HepG2 (cell line): ENCODE data around the gene NKD1. TPM values are rescaled to one million over a fixed set of nuclear protein-coding genes. Genes with fewer than 3 reads are reported as not detected.

ENCODE experiments used
- E2F1 ChIP-seq: sonication (generic); formaldehyde crosslinking; IDR thresholded peaks from 2 replicates; pipeline ENCODE4 v1.5.0; 2020; ENCODE audit warnings: missing genetic modification reagents
- HDAC2 ChIP-seq: sonication (generic); formaldehyde crosslinking; IDR thresholded peaks from 2 replicates; pipeline ENCODE4 v1.4.0; 2020; ENCODE audit warnings: missing genetic modification reagents
- HMGA1 ChIP-seq: sonication (generic); formaldehyde crosslinking; conservative IDR thresholded peaks from 2 replicates; pipeline ENCODE4 v1.4.0; 2020; ENCODE audit warnings: missing genetic modification reagents
- KDM3A ChIP-seq: IDR thresholded peaks from 2 replicates; pipeline ENCODE4 v1.6.1; 2018; ENCODE audit warnings: low read depth, missing compliant biosample characterization
- MIXL1 ChIP-seq: IDR thresholded peaks from 2 replicates; pipeline ENCODE4 v1.6.1; 2016
- MTF2 ChIP-seq: sonication (generic); formaldehyde crosslinking; IDR thresholded peaks from 2 replicates; pipeline ENCODE4 v1.5.0; 2020; ENCODE audit warnings: missing genetic modification reagents, borderline replicate concordance
- RBFOX2 ChIP-seq: fragments of 200-400 bp; formaldehyde crosslinking; IDR thresholded peaks from 2 replicates; pipeline ENCODE4 v1.6.1; 2017; ENCODE audit warnings: low read depth, mild to moderate bottlenecking, low read length
- RCOR2 ChIP-seq: IDR thresholded peaks from 2 replicates; pipeline ENCODE4 v1.6.1; 2016; ENCODE audit warnings: missing biosample characterization, missing genetic modification reagents
- RELA ChIP-seq: sonication (generic); formaldehyde crosslinking; IDR thresholded peaks from 2 replicates; pipeline ENCODE4 v1.4.0; 2020; ENCODE audit warnings: missing genetic modification reagents
- TSC22D2 ChIP-seq: sonication (generic); formaldehyde crosslinking; IDR thresholded peaks from 2 replicates; pipeline ENCODE4 v1.5.1; 2020; ENCODE audit warnings: missing genetic modification reagents, mild to moderate bottlenecking, borderline replicate concordance
- XBP1 ChIP-seq: sonication (generic); formaldehyde crosslinking; IDR thresholded peaks from 2 replicates; pipeline ENCODE4 v1.5.0; 2020; ENCODE audit warnings: missing genetic modification reagents
- ZMYM2 ChIP-seq: sonication (generic); formaldehyde crosslinking; IDR thresholded peaks from 2 replicates; pipeline ENCODE4 v1.8.0; 2022; ENCODE audit warnings: mild to moderate bottlenecking, missing genetic modification reagents
- ZNF121 ChIP-seq: sonication (generic); formaldehyde crosslinking; IDR thresholded peaks from 2 replicates; pipeline ENCODE4 v1.5.0; 2020; ENCODE audit warnings: mild to moderate bottlenecking, missing genetic modification reagents
- ZNF160 ChIP-seq: sonication (generic); formaldehyde crosslinking; IDR thresholded peaks from 2 replicates; pipeline ENCODE4 v1.8.0; 2022; ENCODE audit warnings: mild to moderate bottlenecking, inconsistent platforms, missing genetic modification reagents
- ZNF205 ChIP-seq: IDR thresholded peaks from 2 replicates; pipeline ENCODE4 v1.6.1; 2018; ENCODE audit warnings: missing biosample characterization, missing genetic modification reagents
- ZNF263 ChIP-seq: sonication (generic); formaldehyde crosslinking; IDR thresholded peaks from 2 replicates; pipeline ENCODE4 v1.4.0; 2020; ENCODE audit warnings: missing genetic modification reagents
- ZNF549 ChIP-seq: sonication (generic); formaldehyde crosslinking; IDR thresholded peaks from 2 replicates; pipeline ENCODE4 v1.5.0; 2020; ENCODE audit warnings: missing genetic modification reagents
- ZNF570 ChIP-seq: sonication (generic); formaldehyde crosslinking; IDR thresholded peaks from 2 replicates; pipeline ENCODE4 v1.4.0; 2020; ENCODE audit warnings: mild to moderate bottlenecking, missing genetic modification reagents, borderline replicate concordance
- ZNF598 ChIP-seq: sonication (generic); formaldehyde crosslinking; IDR thresholded peaks from 2 replicates; pipeline ENCODE4 v1.5.1; 2020; ENCODE audit warnings: mild to moderate bottlenecking, missing genetic modification reagents, borderline replicate concordance
- ZNF749 ChIP-seq: sonication (generic); formaldehyde crosslinking; IDR thresholded peaks from 2 replicates; pipeline ENCODE4 v1.8.0; 2022; ENCODE audit warnings: mild to moderate bottlenecking, missing genetic modification reagents, moderate library complexity, borderline replicate concordance
- polyA plus RNA-seq, 8 experiments: library from polyadenylated mRNA; depleted of rRNA in 3 of 8; stranded (reverse) in 7 of 8; unstranded in 1 of 8; fragments of >200 nt; fragmentation: Illumina TruSeq in 4 of 8; extraction: Trizol in 4 of 8; gene quantifications; 2 replicates each; pipeline versions ENCODE4 v1.2.1 to v1.2.3, GENCODE V29; 2011 to 2016; ENCODE audit warnings: low read depth in 4 of 8, missing spikeins in 1 of 8, mixed read lengths in 1 of 8; ENCODE audit not compliant: insufficient read depth in 1 of 8
- total RNA-seq, 5 experiments: library from RNA; depleted of rRNA; stranded (reverse); fragments of >200 nt; fragmentation: Illumina TruSeq; extraction: Trizol; gene quantifications; 2 replicates each; pipeline ENCODE4 v1.2.3, GENCODE V29; 2016; ENCODE audit warnings: low read depth in 1 of 5
- TF ChIP-seq, protein P1 (sequence below), 2 experiments: fragments of 450-650 bp in 1 of 2; sonication (generic) in 1 of 2; formaldehyde crosslinking in 1 of 2; IDR thresholded peaks; 2 replicates each; pipeline versions ENCODE4 v1.6.1 to v1.8.0; 2016 to 2022; ENCODE audit warnings: antibody characterized with exemption in 1 of 2, mild to moderate bottlenecking in 1 of 2, missing genetic modification reagents in 1 of 2

NKD1 gene
- total and polyA plus RNA-seq, 2 of the 13 experiments (the other 11 are each of a cell fraction or from before 2014, with no cell fraction given), result 70.4 to 121 TPM

DNA sequence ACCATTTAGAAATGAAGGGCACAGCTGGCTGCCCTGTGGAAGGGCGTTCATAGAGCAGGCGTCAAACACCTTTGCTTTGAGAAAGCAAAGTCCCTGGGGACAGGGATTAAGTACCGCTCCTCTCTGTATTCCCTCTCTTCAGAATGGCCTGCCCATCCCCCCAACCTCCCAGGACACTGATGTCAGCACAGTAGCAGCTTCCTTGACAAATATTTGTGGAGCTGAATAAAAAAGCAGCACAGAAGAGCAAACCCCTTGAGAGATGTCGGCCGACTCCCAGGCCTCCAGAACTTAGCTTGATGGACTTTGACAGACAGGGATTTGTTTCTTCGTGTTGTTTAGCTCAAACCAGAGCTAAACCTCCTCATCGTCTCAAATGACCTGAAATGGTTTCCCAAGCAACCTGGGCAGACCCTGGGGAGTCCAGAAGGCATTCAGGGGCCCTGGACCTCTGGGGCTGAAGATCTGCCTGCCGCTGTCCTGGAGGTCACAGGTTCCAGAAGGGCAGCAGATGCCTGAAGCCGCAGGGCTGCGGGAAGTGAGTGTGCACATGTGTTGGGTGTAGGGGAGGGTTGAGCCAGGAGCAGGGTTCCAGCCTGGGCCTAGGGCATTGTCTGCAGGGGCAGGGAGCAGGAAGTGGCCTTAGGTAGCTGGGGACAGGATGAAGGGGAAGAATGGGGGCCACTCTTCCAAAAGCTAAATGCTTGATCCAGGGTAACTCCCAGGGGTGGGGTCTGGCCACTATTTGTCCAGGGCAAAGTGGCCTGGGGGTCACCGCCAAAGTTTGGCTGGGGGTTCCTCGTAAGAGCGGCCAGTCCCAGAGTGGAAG, 42.3 kb upstream of the NKD1 start (continued):
- TF ChIP-seq E2F1 (CRISPR knock-in tag) (no peak), ZNF549 (CRISPR knock-in tag) (no peak), ZNF749 (peak; percentile 49; the same call in 1 of the 2 replicates), ZNF205 (CRISPR knock-in tag) (0 out of 2 replicates have a peak, but pooled peaks have one; percentile 71), KDM3A (CRISPR knock-in tag) (peak; percentile 61; the same call in 1 of the 2 replicates), ZNF121 (CRISPR knock-in tag) (no peak), RCOR2 (CRISPR knock-in tag) (peak; percentile 73), HDAC2 (CRISPR knock-in tag) (peak; percentile 76), ZNF570 (no peak), TSC22D2 (no peak), RBFOX2 (peak; percentile 18; the same call in 1 of the 2 replicates), HMGA1 (no peak), MIXL1 (CRISPR knock-in tag) (0 out of 2 replicates have a peak, but pooled peaks have one; percentile 14), XBP1 (CRISPR knock-in tag) (no peak; the same call in 1 of the 2 replicates), MTF2 (no peak), RELA (CRISPR knock-in tag) (no peak), ZNF263 (CRISPR knock-in tag) (peak; percentile 59; the same call in 1 of the 2 replicates), ZNF160 (no peak), ZNF598 (CRISPR knock-in tag) (no peak), ZMYM2 (CRISPR knock-in tag) (0 out of 2 replicates have a peak, but pooled peaks have one; percentile 44)
- TF ChIP-seq, protein P1, sequence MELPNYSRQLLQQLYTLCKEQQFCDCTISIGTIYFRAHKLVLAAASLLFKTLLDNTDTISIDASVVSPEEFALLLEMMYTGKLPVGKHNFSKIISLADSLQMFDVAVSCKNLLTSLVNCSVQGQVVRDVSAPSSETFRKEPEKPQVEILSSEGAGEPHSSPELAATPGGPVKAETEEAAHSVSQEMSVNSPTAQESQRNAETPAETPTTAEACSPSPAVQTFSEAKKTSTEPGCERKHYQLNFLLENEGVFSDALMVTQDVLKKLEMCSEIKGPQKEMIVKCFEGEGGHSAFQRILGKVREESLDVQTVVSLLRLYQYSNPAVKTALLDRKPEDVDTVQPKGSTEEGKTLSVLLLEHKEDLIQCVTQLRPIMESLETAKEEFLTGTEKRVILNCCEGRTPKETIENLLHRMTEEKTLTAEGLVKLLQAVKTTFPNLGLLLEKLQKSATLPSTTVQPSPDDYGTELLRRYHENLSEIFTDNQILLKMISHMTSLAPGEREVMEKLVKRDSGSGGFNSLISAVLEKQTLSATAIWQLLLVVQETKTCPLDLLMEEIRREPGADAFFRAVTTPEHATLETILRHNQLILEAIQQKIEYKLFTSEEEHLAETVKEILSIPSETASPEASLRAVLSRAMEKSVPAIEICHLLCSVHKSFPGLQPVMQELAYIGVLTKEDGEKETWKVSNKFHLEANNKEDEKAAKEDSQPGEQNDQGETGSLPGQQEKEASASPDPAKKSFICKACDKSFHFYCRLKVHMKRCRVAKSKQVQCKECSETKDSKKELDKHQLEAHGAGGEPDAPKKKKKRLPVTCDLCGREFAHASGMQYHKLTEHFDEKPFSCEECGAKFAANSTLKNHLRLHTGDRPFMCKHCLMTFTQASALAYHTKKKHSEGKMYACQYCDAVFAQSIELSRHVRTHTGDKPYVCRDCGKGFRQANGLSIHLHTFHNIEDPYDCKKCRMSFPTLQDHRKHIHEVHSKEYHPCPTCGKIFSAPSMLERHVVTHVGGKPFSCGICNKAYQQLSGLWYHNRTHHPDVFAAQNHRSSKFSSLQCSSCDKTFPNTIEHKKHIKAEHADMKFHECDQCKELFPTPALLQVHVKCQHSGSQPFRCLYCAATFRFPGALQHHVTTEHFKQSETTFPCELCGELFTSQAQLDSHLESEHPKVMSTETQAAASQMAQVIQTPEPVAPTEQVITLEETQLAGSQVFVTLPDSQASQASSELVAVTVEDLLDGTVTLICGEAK (IDR thresholded peaks at IDR 0.05), result no peak
- TF ChIP-seq, protein P1 (CRISPR knock-in tag; IDR thresholded peaks at IDR 0.05), result 0 out of 2 replicates have a peak, but pooled peaks have one; percentile 73
